Spleen (tissue), 11 donors: ENCODE measurements around the gene CTNNA2. TPM values are rescaled to one million over a fixed set of nuclear protein-coding genes. Genes with fewer than 3 reads are reported as not detected.

ENCODE experiments used
- DNase-seq: peaks from one replicate; pipeline ENCODE4 v3.0.0-alpha.2; 2020
- H3K27ac ChIP-seq, 8 donors: fragments of 200-600 bp; sonication (generic) in 7 of 8; 1 replicate in 4 of 8; 2 replicates in 4 of 8; pipeline versions ENCODE4 v1.5.0 to v1.8.0; 2016 to 2021; ENCODE audit warnings: inconsistent platforms in 4 of 8, mild to moderate bottlenecking in 4 of 8, moderate library complexity in 1 of 8
- H3K27me3 ChIP-seq, 7 donors: fragments of 200-600 bp; sonication (generic) in 6 of 7; replicated peaks in 1 of 7; 1 replicate in 4 of 7; 2 replicates in 3 of 7; pipeline versions ENCODE4 v1.5.0 to v1.8.0; 2016 to 2021; ENCODE audit warnings: inconsistent platforms in 3 of 7, mild to moderate bottlenecking in 1 of 7
- H3K36me3 ChIP-seq, 6 donors: fragments of 200-600 bp; sonication (generic) in 5 of 6; 1 replicate in 4 of 6; 2 replicates in 2 of 6; pipeline versions ENCODE4 v1.5.0 to v1.8.0; 2016 to 2021; ENCODE audit warnings: inconsistent platforms in 2 of 6
- H3K4me1 ChIP-seq, 6 donors: fragments of 200-600 bp; sonication (generic) in 5 of 6; 1 replicate in 3 of 6; 2 replicates in 3 of 6; pipeline versions ENCODE4 v1.5.0 to v1.8.0; 2016 to 2021; ENCODE audit warnings: inconsistent platforms in 3 of 6
- H3K4me3 ChIP-seq, 8 donors: fragments of 200-600 bp; sonication (generic) in 7 of 8; 1 replicate in 4 of 8; 2 replicates in 4 of 8; pipeline versions ENCODE4 v1.5.0 to v1.8.0; 2016 to 2021; ENCODE audit warnings: inconsistent platforms in 4 of 8, mild to moderate bottlenecking in 4 of 8, moderate library complexity in 2 of 8
- H3K9me3 ChIP-seq, 8 donors: fragments of 200-600 bp; sonication (generic) in 7 of 8; 1 replicate in 4 of 8; 2 replicates in 4 of 8; pipeline versions ENCODE4 v1.5.0 to v1.8.0; 2016 to 2021; ENCODE audit warnings: inconsistent platforms in 4 of 8
- CTCF ChIP-seq, 11 experiments: fragments of 200-600 bp in 7 of 11; fragments of 450-650 bp in 4 of 11; sonication (generic) in 4 of 11; IDR thresholded peaks in 8 of 11; conservative IDR thresholded peaks in 3 of 11; 1 replicate in 7 of 11; 2 replicates in 4 of 11; pipeline versions ENCODE4 v1.4.0 to v1.8.0; 2016 to 2021; ENCODE audit warnings: antibody characterized with exemption in 11 of 11, inconsistent platforms in 4 of 11, mild to moderate bottlenecking in 1 of 11
- POLR2A ChIP-seq, 3 donors: fragments of 450-650 bp; IDR thresholded peaks; one replicate each; pipeline ENCODE4 v1.5.1; 2017; ENCODE audit warnings: antibody characterized with exemption in 3 of 3, mild to moderate bottlenecking in 1 of 3
- POLR2AphosphoS5 ChIP-seq, 3 donors: sonication (generic); formaldehyde crosslinking; IDR thresholded peaks; one replicate each; pipeline ENCODE4 v1.5.1; 2017; ENCODE audit warnings: antibody characterized with exemption in 3 of 3
- WGBS, 5 donors: extraction: QIAGEN DNeasy Blood & Tissue Kit in 3 of 5; methylation state at CpG; one replicate each; pipeline versions ENCODE4 v1.1.5 to v1.1.7; 2013 to 2018; 5-methylcytosine and 5-hydroxymethylcytosine counted together
- intact Hi-C: fragments of 100-400 bp; cut with DNase I; formaldehyde crosslinking; loops from one replicate; pipeline ENCODE4 v1.15.0; 2023; ENCODE audit warnings: low total_unique reads
- polyA plus RNA-seq, 3 donors: library from polyadenylated mRNA; stranded (reverse); fragments of 200-250 nt; gene quantifications; one replicate each; pipeline ENCODE4 v1.2.1, GENCODE V29; 2013
- total RNA-seq, 7 donors: library from RNA; depleted of rRNA in 3 of 7; stranded (reverse); fragments of >200 nt in 3 of 7; fragmentation: NEBNext Ultra II Directional in 4 of 7; extraction: Animal tissue kit (Norgen Biotek cat#: 25700) in 4 of 7; gene quantifications; one replicate each; pipeline versions ENCODE4 v1.1.0 to v1.2.1, GENCODE V29; 2016 to 2021
- donor health status: healthy with polysubstance abuse.
- donor health status: DM: no; HTN: no; CAD: no; lungs with moderate emphysema.
- donor health status: DM: no; HTN: no; CAD: no.
- donor health status: Bipolar disorder and iron deficiency.
- donor health status: healthy.
- donor health status: DM: no; HTN: no; CAD: no.
- donor health status: DM: yes; HTN: yes; CAD: no.

Gene CTNNA2
- total and polyA plus RNA-seq, 10 donors = not detected

- Histone ChIP-seq H3K27me3 (no peaks in the 10 kb centered on the region), H3K27ac (no peak overlapping the region), H3K36me3 (no peaks in the 10 kb centered on the region), H3K4me3 (no peak overlapping the region), H3K4me1 (no peaks in the 10 kb centered on the region), H3K9me3 (peaks cover 0 to 23% (median 3%) of the 10 kb centered on the region in 8 donors)
- intact Hi-C loops = no loop called here
- 60 to 97% (median 86%) methylated on average over 1 of the region's 1 CpG for WGBS, 5 donors
- DNase-seq = no peak
- TF ChIP-seq POLR2AphosphoS5 (IDR thresholded peaks at IDR 0.05) (no peak), CTCF (IDR thresholded peaks at IDR 0.05 in 8 of 11, conservative IDR thresholded peaks at IDR 0.05 in 3 of 11) (no peak), POLR2A (IDR thresholded peaks at IDR 0.05) (no peak)
These were observed 956.6 kb downstream of the CTNNA2 start for GRCh38 chr2:80469428-80469827.

- DNase-seq = no peak
- Histone ChIP-seq H3K4me3 (no peak overlapping the region), H3K36me3 (no peaks in the 10 kb centered on the region), H3K4me1 (no peaks in the 10 kb centered on the region), H3K9me3 (peaks cover 0 to 23% (median 3%) of the 10 kb centered on the region in 8 donors), H3K27ac (no peak overlapping the region), H3K27me3 (no peaks in the 10 kb centered on the region)
- intact Hi-C loops = no loop called here
- WGBS, 5 donors = 77 to 87% (median 80%) methylated on average over 5 of the region's 5 CpGs
- TF ChIP-seq CTCF (IDR thresholded peaks at IDR 0.05 in 8 of 11, conservative IDR thresholded peaks at IDR 0.05 in 3 of 11) (no peak), POLR2A (IDR thresholded peaks at IDR 0.05) (no peak), POLR2AphosphoS5 (IDR thresholded peaks at IDR 0.05) (no peak)
These were observed 960.2 kb downstream of the CTNNA2 start for GRCh38 chr2:80473069-80473468.

GRCh38 chr2:80473796-80474195, 960.9 kb downstream of the CTNNA2 start:
- TF ChIP-seq POLR2A (IDR thresholded peaks at IDR 0.05) (no peak), POLR2AphosphoS5 (IDR thresholded peaks at IDR 0.05) (no peak), CTCF (IDR thresholded peaks at IDR 0.05 in 8 of 11, conservative IDR thresholded peaks at IDR 0.05 in 3 of 11) (no peak)
- Histone ChIP-seq H3K27ac (no peak overlapping the region), H3K4me1 (no peaks in the 10 kb centered on the region), H3K27me3 (no peaks in the 10 kb centered on the region), H3K36me3 (no peaks in the 10 kb centered on the region), H3K9me3 (peaks cover 0 to 23% (median 3%) of the 10 kb centered on the region in 8 donors), H3K4me3 (no peak overlapping the region)
- no peak for DNase-seq
- intact Hi-C loops = no loop called here
- WGBS, 5 donors = 59 to 76% (median 69%) methylated on average over 1 of the region's 1 CpG

GRCh38 chr2:80475970-80476369, 963.1 kb downstream of the CTNNA2 start:
- no peak for DNase-seq
- H3K4me1 ChIP-seq = no peaks in the 10 kb centered on the region
- intact Hi-C loops = no loop called here
- H3K27ac ChIP-seq = no peak overlapping the region
- no peaks in the 10 kb centered on the region for H3K27me3 ChIP-seq
- 74 to 90% (median 78%) methylated on average over 3 of the region's 3 CpGs for WGBS, 5 donors
- H3K36me3 ChIP-seq = no peaks in the 10 kb centered on the region
- H3K4me3 ChIP-seq = no peak overlapping the region
- TF ChIP-seq CTCF (IDR thresholded peaks at IDR 0.05 in 8 of 11, conservative IDR thresholded peaks at IDR 0.05 in 3 of 11) (no peak), POLR2AphosphoS5 (IDR thresholded peaks at IDR 0.05) (no peak), POLR2A (IDR thresholded peaks at IDR 0.05) (no peak)
- peaks cover 0 to 16% (median 0%) of the 10 kb centered on the region in 8 donors for H3K9me3 ChIP-seq
